ENCODE results near the gene NELFE.
"Not testable (repeated sequence)": the region's sequence is repeated elsewhere in the genome, so short reads cannot be mapped to it uniquely, and the experiment has no call there.

NELFE gene

DNA sequence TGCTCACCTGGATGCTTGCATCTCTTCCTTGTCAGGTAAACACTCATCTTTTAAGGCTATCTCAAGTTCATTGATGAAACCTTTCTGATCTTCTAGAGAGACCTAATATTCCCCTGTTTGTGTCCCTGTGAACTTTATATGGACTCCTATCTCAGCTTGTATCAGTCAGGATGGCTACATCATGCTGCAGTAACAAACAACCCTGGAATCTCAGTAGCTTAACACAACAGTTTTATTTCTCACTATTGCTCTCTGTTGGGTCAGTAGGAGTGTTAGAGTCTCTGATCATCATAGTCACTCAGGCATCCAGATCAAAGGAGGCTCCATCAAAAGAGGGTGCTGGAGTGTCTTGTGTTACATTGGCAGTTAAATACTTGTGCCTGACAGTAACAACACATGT is 43.4 kb downstream of the NELFE start:
- no peak for DNase-seq (ENCODE audit: low read depth)
- H3K4me3 ChIP-seq (ENCODE audit: low read length), result no peak overlapping the region
- TF ChIP-seq CTCF (conservative IDR thresholded peaks at IDR 0.05; ENCODE audit: low read length), result no peak

- DNase-seq (ENCODE audit: low read depth), result no peak
- H3K4me3 ChIP-seq (ENCODE audit: low read length), result no peak overlapping the region
- TF ChIP-seq CTCF (conservative IDR thresholded peaks at IDR 0.05; ENCODE audit: low read length), result no peak
Observed at GRCh38 chr6:31911826-31912585, 46.8 kb downstream of the NELFE start.

- not testable (repeated sequence) for DNase-seq (ENCODE audit: low read depth); H3K4me3 ChIP-seq (ENCODE audit: low read length)
Observed at GRCh38 chr6:31909298-31909697, 49.5 kb downstream of the NELFE start.

DNA sequence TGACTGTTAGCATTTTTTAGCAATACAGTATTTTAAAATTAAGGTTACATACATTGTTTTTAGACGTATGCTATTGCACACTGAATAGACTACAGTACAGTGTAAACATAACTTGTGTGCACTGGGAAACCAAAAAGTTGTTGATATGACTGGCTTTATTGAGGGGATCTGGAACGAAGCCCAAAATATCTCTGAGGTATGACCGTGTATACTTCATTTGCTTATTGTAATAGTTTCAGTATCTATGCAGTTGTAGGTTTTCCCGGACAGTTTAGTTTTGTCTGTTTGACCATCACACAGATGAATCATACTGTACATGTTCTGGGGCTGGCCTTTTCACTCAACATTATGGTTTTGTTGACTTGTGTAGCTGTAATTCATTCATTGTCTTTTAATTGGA is 50.0 kb downstream of the NELFE start:
- DNase-seq (ENCODE audit: low read depth), result peak; percentile 14
- no peak for TF ChIP-seq CTCF (conservative IDR thresholded peaks at IDR 0.05; ENCODE audit: low read length)
- H3K4me3 ChIP-seq (ENCODE audit: low read length), result no peak overlapping the region

GRCh38 chr6:31908255-31908654 is 50.5 kb downstream of the NELFE start:
- DNase-seq (ENCODE audit: low read depth); H3K4me3 ChIP-seq (ENCODE audit: low read length): not testable (repeated sequence)

DNA sequence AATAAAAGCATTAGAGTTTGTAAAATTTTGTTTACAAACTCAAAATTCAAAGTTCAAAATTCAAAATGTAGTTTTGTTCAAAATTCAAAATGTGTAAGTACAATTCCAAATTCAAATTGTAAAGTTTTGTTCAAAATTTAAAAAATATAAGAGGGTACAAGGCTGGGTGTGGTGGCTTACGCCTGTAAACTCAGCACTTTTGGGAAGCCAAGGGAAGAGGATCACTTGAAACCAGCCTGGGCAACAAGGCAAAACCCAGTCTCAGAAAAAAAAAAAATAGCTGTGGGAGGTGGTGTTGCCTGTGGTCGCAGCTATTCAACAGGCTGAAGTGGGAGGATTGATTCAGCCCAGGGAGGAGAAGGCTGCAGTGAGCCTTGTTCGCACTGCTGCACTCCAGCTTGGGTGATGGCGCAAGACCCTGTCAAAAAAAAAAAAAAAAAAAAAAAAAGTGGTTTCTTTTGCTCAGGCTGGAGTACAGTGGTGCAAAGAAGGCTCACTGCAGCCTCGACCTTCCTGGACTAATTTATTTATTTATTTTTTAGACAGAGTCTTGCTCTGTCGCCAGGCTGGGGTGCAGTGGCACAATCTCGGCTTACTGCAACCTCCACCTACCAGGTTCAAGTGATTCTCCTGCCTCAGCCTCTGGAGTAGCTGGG is 51.5 kb downstream of the NELFE start:
- DNase-seq (ENCODE audit: low read depth), result peak; percentile 85
- TF ChIP-seq CTCF (conservative IDR thresholded peaks at IDR 0.05; ENCODE audit: low read length), result no peak

GRCh38 chr6:31906727-31907126 is 52.0 kb downstream of the NELFE start:
- not testable (repeated sequence) for DNase-seq (ENCODE audit: low read depth)

More for the DNA sequence above, 51.5 kb downstream of the NELFE start:
- H3K4me3 ChIP-seq (ENCODE audit: low read length), result no peak overlapping the region

GRCh38 chr6:31906122-31906521 is 52.6 kb downstream of the NELFE start:
- DNase-seq (ENCODE audit: low read depth), result no peak
- H3K4me3 ChIP-seq (ENCODE audit: low read length), result no peak overlapping the region
- TF ChIP-seq CTCF (conservative IDR thresholded peaks at IDR 0.05; ENCODE audit: low read length), result no peak

More at GRCh38 chr6:31906727-31907126, 52.0 kb downstream of the NELFE start:
- H3K4me3 ChIP-seq (ENCODE audit: low read length), result not testable (repeated sequence)
